ENCODE results near the gene SEC63.
"Not testable (repeated sequence)": the region's sequence is repeated elsewhere in the genome, so short reads cannot be mapped to it uniquely, and the experiment has no call there.

SEC63 gene

GRCh38 chr6:107957308-107957908, 600 bp downstream of the SEC63 start:
- H3K27me3 ChIP-seq (ENCODE audit: control insufficient read depth in 1 of 2, insufficient read depth in 2 of 2, low read length in 2 of 2), result no peaks in the 10 kb centered on the region
- peak overlapping the region; percentile 77 to 90 for H3K4me3 ChIP-seq (ENCODE audit: low read depth in 1 of 2, low read length in 2 of 2)
- peaks cover 0 to 4% of the 10 kb centered on the region in 2 donors for H3K36me3 ChIP-seq (ENCODE audit: control insufficient read depth in 1 of 2, insufficient read depth in 2 of 2, low read length in 2 of 2)
- peak overlapping the region; percentile 83 for H3K27ac ChIP-seq (ENCODE audit: low read depth, low read length)
- peak overlapping the region; percentile 76 to 80 for H3K9ac ChIP-seq (ENCODE audit: low read depth in 1 of 2, low read length in 2 of 2)
- peaks cover 18 to 20% of the 10 kb centered on the region in 2 donors for H3K4me1 ChIP-seq (ENCODE audit: control insufficient read depth in 1 of 2, insufficient read depth in 2 of 2, low read length in 2 of 2)
- H3K9me3 ChIP-seq (ENCODE audit: control insufficient read depth in 1 of 2, low read length in 2 of 2), result no peaks in the 10 kb centered on the region

GRCh38 chr6:107956586-107957307, 1.3 kb downstream of the SEC63 start:
- no peaks in the 10 kb centered on the region for H3K27me3 ChIP-seq (ENCODE audit: control insufficient read depth in 1 of 2, insufficient read depth in 2 of 2, low read length in 2 of 2)
- no peaks in the 10 kb centered on the region for H3K9me3 ChIP-seq (ENCODE audit: control insufficient read depth in 1 of 2, low read length in 2 of 2)
- H3K9ac ChIP-seq (ENCODE audit: low read depth in 1 of 2, low read length in 2 of 2), result peak overlapping the region; percentile 76 to 80
- H3K4me1 ChIP-seq (ENCODE audit: control insufficient read depth in 1 of 2, insufficient read depth in 2 of 2, low read length in 2 of 2), result peaks cover 20% of the 10 kb centered on the region in 2 donors
- peak overlapping the region; percentile 83 for H3K27ac ChIP-seq (ENCODE audit: low read depth, low read length)
- peaks cover 0 to 4% of the 10 kb centered on the region in 2 donors for H3K36me3 ChIP-seq (ENCODE audit: control insufficient read depth in 1 of 2, insufficient read depth in 2 of 2, low read length in 2 of 2)
- peak overlapping the region; percentile 77 to 90 for H3K4me3 ChIP-seq (ENCODE audit: low read depth in 1 of 2, low read length in 2 of 2)

GRCh38 chr6:107956181-107956580, 1.8 kb downstream of the SEC63 start:
- Histone ChIP-seq H3K36me3 (ENCODE audit: control insufficient read depth in 1 of 2, insufficient read depth in 2 of 2, low read length in 2 of 2) (peaks cover 0 to 4% of the 10 kb centered on the region in 2 donors), H3K4me1 (ENCODE audit: control insufficient read depth in 1 of 2, insufficient read depth in 2 of 2, low read length in 2 of 2) (peaks cover 20 to 24% of the 10 kb centered on the region in 2 donors), H3K9me3 (ENCODE audit: control insufficient read depth in 1 of 2, low read length in 2 of 2) (no peaks in the 10 kb centered on the region), H3K9ac (ENCODE audit: low read depth in 1 of 2, low read length in 2 of 2) (peak overlapping the region in 1 of 2 donors; percentile 76), H3K27me3 (ENCODE audit: control insufficient read depth in 1 of 2, insufficient read depth in 2 of 2, low read length in 2 of 2) (no peaks in the 10 kb centered on the region), H3K4me3 (ENCODE audit: low read depth in 1 of 2, low read length in 2 of 2) (peak overlapping the region; percentile 77 to 90), H3K27ac (ENCODE audit: low read depth, low read length) (no peak overlapping the region)

DNA sequence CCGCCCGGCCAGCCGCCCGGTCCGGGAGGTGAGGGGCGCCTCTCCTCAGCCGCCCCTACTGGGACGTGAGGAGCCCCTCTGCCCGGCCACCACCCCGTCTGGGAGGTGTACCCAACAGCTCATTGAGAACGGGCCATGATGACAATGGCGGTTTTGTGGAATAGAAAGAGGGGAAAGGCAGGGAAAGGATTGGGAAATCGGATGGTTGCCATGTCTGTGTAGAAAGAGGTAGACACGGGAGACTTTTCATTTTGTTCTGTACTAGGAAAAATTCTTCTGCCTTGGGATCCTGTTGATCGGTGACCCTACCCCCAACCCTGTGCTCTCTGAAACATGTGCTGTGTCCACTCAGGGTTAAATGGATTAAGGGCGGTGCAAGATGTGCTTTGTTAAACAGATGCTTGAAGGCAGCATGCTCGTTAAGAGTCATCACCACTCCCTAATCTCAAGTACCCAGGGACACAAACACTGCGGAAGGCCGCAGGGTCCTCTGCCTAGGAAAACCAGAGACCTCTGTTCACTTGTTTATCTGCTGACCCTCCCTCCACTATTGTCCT, 4.1 kb downstream of the SEC63 start:
- not testable (repeated sequence) for H3K36me3 ChIP-seq (ENCODE audit: control insufficient read depth in 1 of 2, insufficient read depth in 2 of 2, low read length in 2 of 2); H3K27me3 ChIP-seq (ENCODE audit: control insufficient read depth in 1 of 2, insufficient read depth in 2 of 2, low read length in 2 of 2); H3K9me3 ChIP-seq (ENCODE audit: control insufficient read depth in 1 of 2, low read length in 2 of 2); H3K9ac ChIP-seq (ENCODE audit: low read depth in 1 of 2, low read length in 2 of 2); H3K4me3 ChIP-seq (ENCODE audit: low read depth in 1 of 2, low read length in 2 of 2); H3K27ac ChIP-seq (ENCODE audit: low read depth, low read length)
- H3K4me1 ChIP-seq (ENCODE audit: control insufficient read depth in 1 of 2, insufficient read depth in 2 of 2, low read length in 2 of 2), result peaks cover 20 to 27% of the 10 kb centered on the region in 2 donors

GRCh38 chr6:107943626-107944439, 14.2 kb downstream of the SEC63 start:
- Histone ChIP-seq H3K36me3 (ENCODE audit: control insufficient read depth in 1 of 2, insufficient read depth in 2 of 2, low read length in 2 of 2) (no peaks in the 10 kb centered on the region), H3K9me3 (ENCODE audit: control insufficient read depth in 1 of 2, low read length in 2 of 2) (no peaks in the 10 kb centered on the region), H3K4me3 (ENCODE audit: low read depth in 1 of 2, low read length in 2 of 2) (no peak overlapping the region), H3K4me1 (ENCODE audit: control insufficient read depth in 1 of 2, insufficient read depth in 2 of 2, low read length in 2 of 2) (peaks cover 6 to 7% of the 10 kb centered on the region in 2 donors), H3K27ac (ENCODE audit: low read depth, low read length) (no peak overlapping the region), H3K9ac (ENCODE audit: low read depth in 1 of 2, low read length in 2 of 2) (no peak overlapping the region), H3K27me3 (ENCODE audit: control insufficient read depth in 1 of 2, insufficient read depth in 2 of 2, low read length in 2 of 2) (no peaks in the 10 kb centered on the region)

DNA sequence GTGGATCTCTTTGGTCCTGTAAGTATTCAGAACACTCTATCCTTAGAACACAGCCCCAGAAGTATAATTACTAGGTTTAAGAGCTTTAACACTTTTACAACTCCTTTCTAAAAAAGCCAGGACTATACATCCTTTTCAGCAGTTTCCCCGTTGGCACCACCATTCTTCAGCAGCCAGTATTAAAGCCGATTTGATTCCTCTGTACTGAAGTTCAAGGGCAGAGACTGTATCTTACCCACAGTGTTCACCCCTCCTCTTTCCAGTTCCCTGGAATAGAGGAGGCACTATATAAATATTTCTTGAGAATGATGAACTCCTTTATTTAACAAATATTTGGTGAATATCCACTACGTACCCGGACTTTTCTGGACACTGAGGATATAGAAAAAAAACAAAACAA, 15.9 kb downstream of the SEC63 start:
- Histone ChIP-seq H3K36me3 (ENCODE audit: control insufficient read depth in 1 of 2, insufficient read depth in 2 of 2, low read length in 2 of 2) (no peaks in the 10 kb centered on the region), H3K9me3 (ENCODE audit: control insufficient read depth in 1 of 2, low read length in 2 of 2) (no peaks in the 10 kb centered on the region), H3K4me3 (ENCODE audit: low read depth in 1 of 2, low read length in 2 of 2) (no peak overlapping the region), H3K27me3 (ENCODE audit: control insufficient read depth in 1 of 2, insufficient read depth in 2 of 2, low read length in 2 of 2) (no peaks in the 10 kb centered on the region), H3K9ac (ENCODE audit: low read depth in 1 of 2, low read length in 2 of 2) (no peak overlapping the region), H3K4me1 (ENCODE audit: control insufficient read depth in 1 of 2, insufficient read depth in 2 of 2, low read length in 2 of 2) (peaks cover 6 to 7% of the 10 kb centered on the region in 2 donors), H3K27ac (ENCODE audit: low read depth, low read length) (no peak overlapping the region)

DNA sequence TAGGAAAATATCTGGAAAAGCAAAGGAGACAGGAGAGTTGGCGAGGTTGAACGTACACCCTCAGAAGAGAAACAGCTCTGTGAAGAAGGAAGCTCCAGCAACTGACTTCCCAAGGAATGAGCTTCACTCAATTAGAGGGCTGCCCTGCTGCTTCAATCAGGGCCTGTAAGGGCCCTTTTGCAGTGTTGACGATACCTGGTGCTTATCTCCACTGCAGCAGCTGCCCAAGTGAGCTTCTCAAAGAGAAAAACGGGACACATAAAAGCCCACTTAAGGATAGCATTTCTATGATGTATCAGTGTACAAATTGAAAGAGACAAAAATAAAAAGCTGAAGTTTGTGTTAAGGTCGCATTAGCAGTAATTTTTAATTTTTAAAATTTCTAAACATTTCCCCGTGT, 16.4 kb downstream of the SEC63 start:
- no peak overlapping the region for H3K4me3 ChIP-seq (ENCODE audit: low read depth in 1 of 2, low read length in 2 of 2)
- no peaks in the 10 kb centered on the region for H3K27me3 ChIP-seq (ENCODE audit: control insufficient read depth in 1 of 2, insufficient read depth in 2 of 2, low read length in 2 of 2)
- H3K4me1 ChIP-seq (ENCODE audit: control insufficient read depth in 1 of 2, insufficient read depth in 2 of 2, low read length in 2 of 2), result peaks cover 6 to 7% of the 10 kb centered on the region in 2 donors
- no peaks in the 10 kb centered on the region for H3K9me3 ChIP-seq (ENCODE audit: control insufficient read depth in 1 of 2, low read length in 2 of 2)
- no peak overlapping the region for H3K27ac ChIP-seq (ENCODE audit: low read depth, low read length)
- H3K9ac ChIP-seq (ENCODE audit: low read depth in 1 of 2, low read length in 2 of 2), result no peak overlapping the region
- no peaks in the 10 kb centered on the region for H3K36me3 ChIP-seq (ENCODE audit: control insufficient read depth in 1 of 2, insufficient read depth in 2 of 2, low read length in 2 of 2)

DNA sequence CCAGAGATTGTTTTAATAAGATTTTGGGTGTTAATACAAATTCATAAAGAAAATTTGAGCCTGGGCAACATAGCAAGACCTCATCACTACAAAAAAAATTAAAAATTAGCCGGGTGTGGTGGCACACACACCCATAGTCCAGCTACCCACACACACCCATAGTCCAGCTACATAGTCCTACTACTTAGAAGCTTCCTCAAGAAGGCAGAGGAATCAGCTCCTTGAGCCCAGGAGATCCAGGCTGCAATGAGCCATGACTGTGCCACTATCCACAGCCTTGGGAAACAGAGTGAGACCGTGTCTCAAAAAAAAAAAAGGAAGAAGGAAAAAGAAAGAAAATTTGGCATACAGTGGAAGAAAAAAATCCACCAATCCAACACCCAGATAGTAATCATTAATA, 16.8 kb downstream of the SEC63 start:
- no peaks in the 10 kb centered on the region for H3K27me3 ChIP-seq (ENCODE audit: control insufficient read depth in 1 of 2, insufficient read depth in 2 of 2, low read length in 2 of 2)
- H3K36me3 ChIP-seq (ENCODE audit: control insufficient read depth in 1 of 2, insufficient read depth in 2 of 2, low read length in 2 of 2), result no peaks in the 10 kb centered on the region
- no peak overlapping the region for H3K27ac ChIP-seq (ENCODE audit: low read depth, low read length)
- H3K4me1 ChIP-seq (ENCODE audit: control insufficient read depth in 1 of 2, insufficient read depth in 2 of 2, low read length in 2 of 2), result peaks cover 6 to 7% of the 10 kb centered on the region in 2 donors
- no peak overlapping the region for H3K4me3 ChIP-seq (ENCODE audit: low read depth in 1 of 2, low read length in 2 of 2)
- H3K9ac ChIP-seq (ENCODE audit: low read depth in 1 of 2, low read length in 2 of 2), result no peak overlapping the region
- H3K9me3 ChIP-seq (ENCODE audit: control insufficient read depth in 1 of 2, low read length in 2 of 2), result no peaks in the 10 kb centered on the region

DNA sequence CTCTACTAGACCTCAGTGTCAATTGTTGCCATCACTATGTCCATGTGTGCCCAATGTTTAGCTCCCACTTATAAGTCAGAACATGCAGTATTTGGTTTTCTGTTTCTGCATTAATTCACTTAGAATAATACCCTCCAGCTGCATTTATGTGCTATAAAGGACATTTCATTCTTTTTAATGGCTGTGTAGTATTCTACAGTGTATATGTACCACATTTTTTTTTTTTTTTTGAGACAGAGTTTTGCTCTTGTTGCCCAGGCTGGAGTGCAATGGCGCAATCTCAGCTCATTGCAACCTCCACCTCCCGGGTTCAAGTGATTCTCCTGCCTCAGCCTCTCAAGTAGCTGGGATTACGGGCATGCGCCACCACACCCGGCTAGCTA, 21.1 kb downstream of the SEC63 start:
- H3K4me1 ChIP-seq (ENCODE audit: control insufficient read depth in 1 of 2, insufficient read depth in 2 of 2, low read length in 2 of 2), result not testable (repeated sequence)

More for the DNA sequence above, 21.1 kb downstream of the SEC63 start:
- not testable (repeated sequence) for H3K36me3 ChIP-seq (ENCODE audit: control insufficient read depth in 1 of 2, insufficient read depth in 2 of 2, low read length in 2 of 2); H3K27ac ChIP-seq (ENCODE audit: low read depth, low read length); H3K9me3 ChIP-seq (ENCODE audit: control insufficient read depth in 1 of 2, low read length in 2 of 2); H3K4me3 ChIP-seq (ENCODE audit: low read depth in 1 of 2, low read length in 2 of 2); H3K27me3 ChIP-seq (ENCODE audit: control insufficient read depth in 1 of 2, insufficient read depth in 2 of 2, low read length in 2 of 2); H3K9ac ChIP-seq (ENCODE audit: low read depth in 1 of 2, low read length in 2 of 2)

All from duodenal mucosa (tissue), 2 donors.